ENCODE results near the gene MGLL. TPM values are rescaled to one million over a fixed set of nuclear protein-coding genes. Genes with fewer than 3 reads are reported as not detected.

The MGLL gene
- total RNA-seq, 1 donor = 18.1 TPM

GRCh38 chr3:127675651-127676391 lies 146.5 kb downstream of the MGLL start:
- no peak overlapping the region for H2AFZ ChIP-seq (ENCODE audit: low read length)
- no peak overlapping the region for H3K4me3 ChIP-seq (ENCODE audit: insufficient read depth, low read length)
- TF ChIP-seq CTCF (IDR thresholded peaks at IDR 0.05; ENCODE audit: extremely low read depth, low read depth, low read length) = no peak
- no peak for DNase-seq (ENCODE audit: insufficient read length, low spot score, missing footprints)
- no peak overlapping the region for H3K4me2 ChIP-seq (ENCODE audit: insufficient read depth, low read length)
- no peaks in the 10 kb centered on the region for H3K27me3 ChIP-seq (ENCODE audit: insufficient read depth, low read length)
- no peaks in the 10 kb centered on the region for H4K20me1 ChIP-seq (ENCODE audit: insufficient read depth, low read length)
- H3K27ac ChIP-seq (ENCODE audit: low read depth, low read length) = no peak overlapping the region
- peaks cover 4% of the 10 kb centered on the region for H3K36me3 ChIP-seq (ENCODE audit: insufficient read depth, low read length)
- H3K79me2 ChIP-seq (ENCODE audit: insufficient read depth, low read length) = no peaks in the 10 kb centered on the region
- H3K9me3 ChIP-seq (ENCODE audit: low read depth, low read length) = no peaks in the 10 kb centered on the region
- peaks cover 5% of the 10 kb centered on the region for H3K4me1 ChIP-seq (ENCODE audit: insufficient read depth, low read length)

DNA sequence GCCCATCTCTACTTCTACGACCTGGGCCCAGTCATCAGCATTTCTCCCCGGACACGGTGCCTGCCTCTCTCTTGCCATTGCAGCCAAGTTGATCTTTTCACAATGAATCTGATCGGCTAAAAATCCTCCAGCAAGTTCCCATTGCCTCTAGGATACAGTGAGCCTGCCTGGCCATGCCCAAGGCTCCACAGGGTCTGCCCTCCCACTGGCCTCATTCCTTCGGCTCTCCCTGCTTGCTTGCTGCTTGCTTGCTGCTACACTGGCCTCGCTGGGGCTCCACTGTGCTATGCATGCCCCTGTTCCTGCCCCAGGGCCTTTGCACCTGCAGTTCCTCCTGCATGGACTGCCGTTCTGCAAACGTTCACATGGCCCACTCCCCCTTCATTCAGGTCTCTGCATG lies 147.5 kb downstream of the MGLL start:
- no peak overlapping the region for H3K4me3 ChIP-seq (ENCODE audit: insufficient read depth, low read length)
- H3K36me3 ChIP-seq (ENCODE audit: insufficient read depth, low read length) = peaks cover 4% of the 10 kb centered on the region
- no peak overlapping the region for H2AFZ ChIP-seq (ENCODE audit: low read length)
- H3K9me3 ChIP-seq (ENCODE audit: low read depth, low read length) = no peaks in the 10 kb centered on the region
- no peak overlapping the region for H3K4me2 ChIP-seq (ENCODE audit: insufficient read depth, low read length)
- H3K27me3 ChIP-seq (ENCODE audit: insufficient read depth, low read length) = no peaks in the 10 kb centered on the region
- no peak overlapping the region for H3K27ac ChIP-seq (ENCODE audit: low read depth, low read length)
- DNase-seq (ENCODE audit: insufficient read length, low spot score, missing footprints) = no peak
- no peaks in the 10 kb centered on the region for H4K20me1 ChIP-seq (ENCODE audit: insufficient read depth, low read length)
- TF ChIP-seq CTCF (IDR thresholded peaks at IDR 0.05; ENCODE audit: extremely low read depth, low read depth, low read length) = no peak
- H3K4me1 ChIP-seq (ENCODE audit: insufficient read depth, low read length) = peaks cover 5% of the 10 kb centered on the region
- no peaks in the 10 kb centered on the region for H3K79me2 ChIP-seq (ENCODE audit: insufficient read depth, low read length)

- no peak overlapping the region for H3K4me3 ChIP-seq (ENCODE audit: insufficient read depth, low read length)
- peak overlapping the region; percentile 83 for H3K4me2 ChIP-seq (ENCODE audit: insufficient read depth, low read length)
- H4K20me1 ChIP-seq (ENCODE audit: insufficient read depth, low read length) = no peaks in the 10 kb centered on the region
Observed at GRCh38 chr3:127674101-127674721, 148.1 kb downstream of the MGLL start.

More at GRCh38 chr3:127674101-127674721, 148.1 kb downstream of the MGLL start:
- Histone ChIP-seq H3K27me3 (ENCODE audit: insufficient read depth, low read length) (no peaks in the 10 kb centered on the region), H3K9me3 (ENCODE audit: low read depth, low read length) (no peaks in the 10 kb centered on the region), H3K4me1 (ENCODE audit: insufficient read depth, low read length) (peaks cover 5% of the 10 kb centered on the region), H3K79me2 (ENCODE audit: insufficient read depth, low read length) (no peaks in the 10 kb centered on the region), H3K27ac (ENCODE audit: low read depth, low read length) (no peak overlapping the region), H3K36me3 (ENCODE audit: insufficient read depth, low read length) (peaks cover 4% of the 10 kb centered on the region), H2AFZ (ENCODE audit: low read length) (no peak overlapping the region)
- TF ChIP-seq CTCF (IDR thresholded peaks at IDR 0.05; ENCODE audit: extremely low read depth, low read depth, low read length) = no peak
- peak; percentile 23 for DNase-seq (ENCODE audit: insufficient read length, low spot score, missing footprints)
